Right lobe of liver (tissue), 6 donors: ENCODE measurements around the gene LRRC4. TPM values are rescaled to one million over a fixed set of nuclear protein-coding genes. Genes with fewer than 3 reads are reported as not detected.

Experiments
- ATAC-seq, 4 donors: fragments of 200-7000 bp; cut with Tn5 transposase; one replicate each; pipeline ENCODE4 v1.9.1; 2020; ENCODE audit warnings: mild to moderate bottlenecking in 4 of 4, moderate library complexity in 4 of 4
- DNase-seq, 3 donors: peaks; one replicate each; pipeline ENCODE4 v3.0.0-alpha.2; 2020
- H3K27ac ChIP-seq, 3 donors: fragments of 200-600 bp; one replicate each; pipeline ENCODE4 v1.8.0; 2022
- H3K27me3 ChIP-seq, 2 donors: fragments of 200-600 bp; one replicate each; pipeline ENCODE4 v1.8.0; 2022
- H3K36me3 ChIP-seq, 4 donors: fragments of 200-600 bp; sonication (generic) in 1 of 4; one replicate each; pipeline versions ENCODE4 v1.5.1 to v1.8.0; 2017 to 2022; ENCODE audit warnings: control low read depth in 1 of 4
- H3K4me1 ChIP-seq, 4 donors: fragments of 200-600 bp; sonication (generic) in 1 of 4; one replicate each; pipeline versions ENCODE4 v1.5.1 to v1.8.0; 2017 to 2022; ENCODE audit warnings: control low read depth in 1 of 4
- H3K4me3 ChIP-seq, 3 donors: fragments of 200-600 bp; one replicate each; pipeline ENCODE4 v1.8.0; 2022
- H3K9me3 ChIP-seq, 4 donors: fragments of 200-600 bp; sonication (generic) in 1 of 4; one replicate each; pipeline versions ENCODE4 v1.5.1 to v1.8.0; 2017 to 2022; ENCODE audit warnings: control low read depth in 1 of 4
- POLR2A ChIP-seq: fragments of 450-650 bp; IDR thresholded peaks from one replicate; pipeline ENCODE4 v1.6.1; 2017; ENCODE audit warnings: antibody characterized with exemption, mild to moderate bottlenecking
- WGBS: methylation state at CpG from one replicate; pipeline ENCODE4 v1.1.6; 2018; ENCODE audit warnings: low coverage, low lambda C conversion rate; ENCODE audit not compliant: insufficient coverage; ENCODE audit errors: missing lambda C conversion rate; 5-methylcytosine and 5-hydroxymethylcytosine counted together
- intact Hi-C, 2 donors: fragments of 100-400 bp; cut with DNase I; formaldehyde crosslinking; loops; one replicate each; pipeline versions ENCODE4 v1.11.2 to v1.14.1; 2022
- total RNA-seq, 6 experiments: library from RNA; depleted of rRNA in 2 of 6; stranded (reverse); fragments of >200 nt in 2 of 6; fragmentation: NEBNext Ultra II Directional in 3 of 6; extraction: Animal tissue kit (Norgen Biotek cat#: 25700) in 3 of 6; gene quantifications; one replicate each; pipeline versions ENCODE4 v1.1.0 to v1.2.4, GENCODE V29; 2016 to 2023
- TF ChIP-seq, protein P1 (sequence below), 4 donors: fragments of 200-600 bp in 3 of 4; fragments of 450-650 bp in 1 of 4; IDR thresholded peaks; one replicate each; pipeline versions ENCODE4 v1.5.1 to v1.8.0; 2016 to 2022; ENCODE audit warnings: antibody characterized with exemption in 4 of 4, mild to moderate bottlenecking in 2 of 4
- donor health status: DM: no; HTN: yes; CAD: no.
- donor health status: DM: no; HTN: no; CAD: no.
- donor health status: DM: no; HTN: no; CAD: no.
- donor health status: DM: no; HTN: yes; CAD: no.
- donor health status: DM: no; HTN: yes; CAD: no.

LRRC4 gene
- total RNA-seq, 6 experiments from 2014 or later, result 0.74 to 4.0 (median 2.5) TPM

DNA sequence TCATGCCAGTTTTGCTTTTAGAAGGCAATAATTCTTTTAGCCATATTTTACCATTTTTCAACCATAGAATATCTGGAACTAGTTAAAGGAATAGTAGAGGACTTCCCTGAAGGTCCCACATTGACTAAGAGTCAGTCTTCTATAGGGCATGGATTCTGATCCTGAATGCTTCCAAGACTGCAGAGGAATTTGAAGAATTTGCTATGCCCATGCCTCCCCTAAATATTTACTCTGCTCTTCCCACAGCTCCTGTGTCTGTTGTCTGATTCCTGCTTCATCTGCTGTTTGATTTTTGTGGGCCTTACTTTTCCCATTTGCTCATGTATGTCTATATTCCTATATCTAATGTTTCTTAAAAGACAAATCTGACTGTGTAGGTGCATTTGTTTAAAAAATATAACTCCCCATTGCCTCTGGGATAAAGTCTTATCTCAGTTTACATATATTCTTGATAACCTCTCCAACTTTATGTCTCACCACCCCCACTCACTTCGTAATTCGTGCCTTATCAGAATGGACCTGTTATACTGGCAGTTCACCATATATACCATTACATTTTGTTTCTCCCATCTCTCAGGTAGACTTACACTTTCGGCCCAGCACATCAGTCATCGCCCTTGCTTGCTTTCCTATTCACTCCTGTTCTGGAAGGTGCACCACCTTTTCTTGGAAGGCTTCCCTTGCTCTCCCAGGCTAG lies 33.9 kb downstream of the LRRC4 start:
- Histone ChIP-seq H3K36me3 (peaks cover 0 to 8% (median 0%) of the 10 kb centered on the region in 4 donors), H3K9me3 (no peaks in the 10 kb centered on the region), H3K4me3 (no peak overlapping the region), H3K27ac (no peak overlapping the region), H3K4me1 (peaks cover 0 to 38% (median 8%) of the 10 kb centered on the region in 4 donors), H3K27me3 (no peaks in the 10 kb centered on the region)
- TF ChIP-seq POLR2A, result no peak
- TF ChIP-seq, protein P1, sequence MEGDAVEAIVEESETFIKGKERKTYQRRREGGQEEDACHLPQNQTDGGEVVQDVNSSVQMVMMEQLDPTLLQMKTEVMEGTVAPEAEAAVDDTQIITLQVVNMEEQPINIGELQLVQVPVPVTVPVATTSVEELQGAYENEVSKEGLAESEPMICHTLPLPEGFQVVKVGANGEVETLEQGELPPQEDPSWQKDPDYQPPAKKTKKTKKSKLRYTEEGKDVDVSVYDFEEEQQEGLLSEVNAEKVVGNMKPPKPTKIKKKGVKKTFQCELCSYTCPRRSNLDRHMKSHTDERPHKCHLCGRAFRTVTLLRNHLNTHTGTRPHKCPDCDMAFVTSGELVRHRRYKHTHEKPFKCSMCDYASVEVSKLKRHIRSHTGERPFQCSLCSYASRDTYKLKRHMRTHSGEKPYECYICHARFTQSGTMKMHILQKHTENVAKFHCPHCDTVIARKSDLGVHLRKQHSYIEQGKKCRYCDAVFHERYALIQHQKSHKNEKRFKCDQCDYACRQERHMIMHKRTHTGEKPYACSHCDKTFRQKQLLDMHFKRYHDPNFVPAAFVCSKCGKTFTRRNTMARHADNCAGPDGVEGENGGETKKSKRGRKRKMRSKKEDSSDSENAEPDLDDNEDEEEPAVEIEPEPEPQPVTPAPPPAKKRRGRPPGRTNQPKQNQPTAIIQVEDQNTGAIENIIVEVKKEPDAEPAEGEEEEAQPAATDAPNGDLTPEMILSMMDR (IDR thresholded peaks at IDR 0.05), result no peak
- intact Hi-C loops, result no loop called here
- WGBS, result 89% methylated on average over 4 of the region's 4 CpGs
- DNase-seq (no peak), ATAC-seq (no peak)

DNA sequence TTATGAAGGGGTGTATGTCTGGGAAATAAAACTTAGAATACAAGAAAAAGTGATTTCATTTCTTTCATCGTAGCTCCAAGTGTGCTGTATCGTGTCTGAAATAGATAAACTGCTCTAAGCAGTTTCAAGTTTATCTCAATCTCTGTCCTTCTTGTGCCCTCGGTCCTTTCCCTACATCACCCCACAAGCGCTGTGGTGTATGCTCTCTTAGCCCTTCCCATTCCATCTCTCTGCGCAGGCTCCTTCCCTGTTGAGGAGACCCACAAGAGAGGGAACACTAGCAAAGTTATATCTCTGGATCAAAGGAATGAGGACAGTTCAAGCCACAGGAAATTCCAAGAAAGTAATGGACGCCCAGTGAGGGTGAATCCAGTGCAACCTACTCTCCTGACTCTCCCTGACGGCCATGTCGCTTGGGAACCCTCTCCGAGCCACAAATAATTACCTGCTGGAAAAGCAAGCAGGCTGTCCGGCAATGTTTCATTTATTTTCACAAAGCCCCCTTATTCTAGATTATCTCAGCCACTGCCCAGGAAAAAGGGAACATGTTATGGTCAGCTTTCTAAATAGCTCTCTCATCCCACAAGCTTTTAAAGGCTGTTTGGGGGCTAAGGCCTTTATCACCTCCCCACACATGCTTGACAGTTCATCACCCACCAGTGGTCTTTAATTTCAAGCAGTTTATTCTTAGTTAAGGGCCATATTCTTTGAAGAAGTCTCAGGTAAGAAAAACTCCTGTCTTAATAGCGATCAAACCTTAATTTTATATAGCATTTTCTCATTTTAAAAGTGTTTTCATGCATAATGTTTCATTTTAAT lies 34.8 kb downstream of the LRRC4 start:
- 78% methylated on average over 11 of the region's 11 CpGs for WGBS
- no peak for ATAC-seq
- no peaks in the 10 kb centered on the region for H3K27me3 ChIP-seq
- intact Hi-C loops, result no loop called here
- H3K36me3 ChIP-seq, result peaks cover 0 to 10% (median 2%) of the 10 kb centered on the region in 4 donors
- no peak for DNase-seq
- H3K4me1 ChIP-seq, result peaks cover 0 to 29% (median 7%) of the 10 kb centered on the region in 4 donors
- no peaks in the 10 kb centered on the region for H3K9me3 ChIP-seq
- no peak overlapping the region for H3K4me3 ChIP-seq
- TF ChIP-seq, protein P1 (IDR thresholded peaks at IDR 0.05), result no peak
- no peak for TF ChIP-seq POLR2A
- no peak overlapping the region for H3K27ac ChIP-seq

DNA sequence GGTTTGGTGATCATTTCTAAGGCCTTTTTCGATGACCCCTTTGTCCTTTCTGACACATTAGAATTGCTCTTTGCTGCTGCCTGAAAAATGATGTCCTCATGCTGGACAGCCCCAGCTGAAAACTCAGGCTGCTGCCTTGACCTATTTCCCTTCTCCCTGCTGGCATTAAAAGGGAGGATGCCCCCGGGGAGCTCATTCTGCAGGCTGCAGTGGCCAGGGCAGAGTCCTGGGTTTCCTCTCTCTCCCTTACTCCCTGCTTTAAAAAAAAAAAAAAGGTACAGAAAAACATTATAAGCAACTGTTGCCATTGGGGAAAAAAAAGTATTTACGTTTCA lies 35.4 kb downstream of the LRRC4 start:
- no peak overlapping the region for H3K4me3 ChIP-seq
- peaks cover 0 to 10% (median 2%) of the 10 kb centered on the region in 4 donors for H3K36me3 ChIP-seq
- TF ChIP-seq, protein P1 (IDR thresholded peaks at IDR 0.05), result no peak
- TF ChIP-seq POLR2A, result no peak
- DNase-seq (no peak), ATAC-seq (no peak)
- peak overlapping the region in 1 of 3 donors; percentile 9 for H3K27ac ChIP-seq
- H3K4me1 ChIP-seq, result peaks cover 0 to 23% (median 5%) of the 10 kb centered on the region in 4 donors
- 62% methylated on average over 3 of the region's 3 CpGs for WGBS
- H3K27me3 ChIP-seq, result no peaks in the 10 kb centered on the region
- no peaks in the 10 kb centered on the region for H3K9me3 ChIP-seq
- intact Hi-C loops, result no loop called here

DNA sequence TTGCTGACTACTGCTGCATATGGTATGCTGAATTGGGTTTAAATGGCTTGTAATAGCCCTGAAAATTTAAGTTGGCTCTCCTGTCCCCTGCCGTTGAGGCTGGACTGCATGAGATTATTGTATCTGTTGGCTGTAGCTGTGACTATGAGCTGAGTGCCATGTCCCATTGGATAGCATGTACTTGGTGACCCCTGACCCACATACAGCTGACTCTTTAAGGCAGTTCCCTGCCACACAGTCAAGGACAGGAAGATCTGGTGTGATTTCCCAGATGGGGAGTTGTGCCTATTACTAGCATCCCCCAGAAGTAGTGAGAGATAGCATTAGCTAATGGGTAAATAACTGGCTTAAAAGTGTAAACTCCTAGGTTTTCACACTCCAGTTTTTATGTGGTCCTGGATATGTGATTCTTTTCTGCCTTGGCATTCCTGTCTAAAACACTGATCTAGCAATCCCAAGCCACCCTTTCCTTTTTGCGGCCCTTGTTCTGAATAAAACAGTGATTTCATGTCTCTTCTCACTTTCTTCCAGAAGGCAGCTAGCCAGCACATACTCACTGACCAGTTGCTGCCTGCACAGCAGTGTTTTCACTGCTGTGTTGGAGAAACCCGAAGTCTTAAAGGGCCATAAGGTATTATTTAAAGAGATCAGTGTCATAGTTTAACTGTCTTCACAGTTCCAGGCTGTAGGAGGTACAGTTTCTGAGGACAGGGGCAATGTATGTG lies 35.9 kb downstream of the LRRC4 start:
- WGBS, result 41% methylated on average over 3 of the region's 3 CpGs
- Histone ChIP-seq H3K27me3 (no peaks in the 10 kb centered on the region), H3K36me3 (peaks cover 0 to 10% (median 2%) of the 10 kb centered on the region in 4 donors), H3K4me1 (peaks cover 0 to 20% (median 4%) of the 10 kb centered on the region in 4 donors), H3K4me3 (no peak overlapping the region), H3K9me3 (no peaks in the 10 kb centered on the region), H3K27ac (peak overlapping the region in 1 of 3 donors; percentile 9)
- intact Hi-C loops, result no loop called here
- ATAC-seq (peak in 1 of 4 donors; percentile 21), DNase-seq (no peak)
- no peak for TF ChIP-seq POLR2A
- TF ChIP-seq, protein P1 (IDR thresholded peaks at IDR 0.05), result no peak
